Panc1 (cell line): Measurements from ENCODE around the gene KRT9. TPM values are rescaled to one million over a fixed set of nuclear protein-coding genes. Genes with fewer than 3 reads are reported as not detected.

ENCODE experiments used
- ATAC-seq: fragments of 200-7000 bp; cut with Tn5 transposase; 2 replicates; pipeline ENCODE4 v1.9.1; 2020; ENCODE audit warnings: mild to moderate bottlenecking, moderate library complexity
- BruUV-seq: library from RNA; stranded (reverse); fragments of 400-500 nt; replicated peaks from 2 replicates; lab custom pipeline; 2021; lab: Mats Ljungman, UMichigan
- CTCF ChIA-PET: fragments of 300-600 bp; sonication (Branson Sonifier 250); formaldehyde crosslinking; loops from one replicate; lab custom pipeline; 2022; ENCODE audit warnings: antibody characterized with exemption; lab: Charles Lee
- POLR2A ChIA-PET: fragments of 300-600 bp; sonication (Branson Sonifier 250); formaldehyde crosslinking; loops from one replicate; lab custom pipeline; 2022; ENCODE audit warnings: antibody characterized with exemption; lab: Charles Lee
- DNase-seq: peaks from one replicate; pipeline ENCODE4 v3.0.0-alpha.2; 2010; ENCODE audit warnings: low read depth, low spot score
- H3K27ac ChIP-seq: 2 replicates; pipeline ENCODE4 v1.5.1; 2011; ENCODE audit warnings: mild to moderate bottlenecking, low read length, inconsistent platforms
- H3K27me3 ChIP-seq: fragments of 200-500 bp; sonication (Bioruptor generic); 2 replicates; pipeline ENCODE4 v1.6.0; 2014; ENCODE audit warnings: low read length, inconsistent platforms; ENCODE audit not compliant: control insufficient read depth, insufficient read depth
- H3K36me3 ChIP-seq: fragments of 200-500 bp; sonication (Bioruptor generic); 2 replicates; pipeline ENCODE4 v1.5.1; 2014; ENCODE audit warnings: inconsistent platforms, mild to moderate bottlenecking, low read length, moderate library complexity; ENCODE audit not compliant: control insufficient read depth, insufficient read depth
- H3K4me1 ChIP-seq: 2 replicates; pipeline ENCODE4 v1.5.1; 2011; ENCODE audit warnings: inconsistent platforms, mild to moderate bottlenecking, low read length, moderate library complexity; ENCODE audit not compliant: control insufficient read depth, insufficient read depth
- H3K4me3 ChIP-seq, 2 experiments: 2 replicates each; pipeline ENCODE4 v1.5.1; 2011 to 2012; ENCODE audit warnings: low read depth in 2 of 2, low read length in 2 of 2, mild to moderate bottlenecking in 2 of 2, inconsistent platforms in 1 of 2, moderate library complexity in 1 of 2
- H3K9me3 ChIP-seq: fragments of 200-500 bp; sonication (Bioruptor generic); 2 replicates; pipeline ENCODE4 v1.5.1; 2014; ENCODE audit warnings: low read depth, mild to moderate bottlenecking, inconsistent platforms, low read length, moderate library complexity; ENCODE audit not compliant: control insufficient read depth, insufficient read depth
- POLR2AphosphoS5 ChIP-seq: IDR thresholded peaks from 2 replicates; pipeline ENCODE4 v1.6.1; 2012; ENCODE audit warnings: mild to moderate bottlenecking, low read depth, low read length, moderate library complexity
- REST ChIP-seq, 2 experiments: IDR thresholded peaks; 2 replicates each; pipeline ENCODE4 v1.6.1; 2011 to 2012; ENCODE audit warnings: low read depth in 2 of 2, control low read depth in 1 of 2, low read length in 1 of 2, mild to moderate bottlenecking in 1 of 2, moderate library complexity in 1 of 2; ENCODE audit not compliant: insufficient read depth in 1 of 2
- SIN3A ChIP-seq: IDR thresholded peaks from 2 replicates; pipeline ENCODE4 v1.6.1; 2012; ENCODE audit warnings: low read depth, mild to moderate bottlenecking, low read length, moderate library complexity, borderline replicate concordance; ENCODE audit not compliant: insufficient read depth
- TCF7L2 ChIP-seq: IDR thresholded peaks from 2 replicates; pipeline ENCODE4 v1.6.1; 2011; ENCODE audit warnings: mild to moderate bottlenecking, low read depth, low read length, inconsistent platforms
- in situ Hi-C: cut with HindIII; loops from 2 replicates; pipeline ENCODE4 v1.10.0; 2016; ENCODE audit warnings: low sequenced_read_pairs, low pct_unique_long_range_greater_than_20kb
- intact Hi-C: fragments of 100-400 bp; cut with micrococcal nuclease; formaldehyde crosslinking; loops from one replicate; pipeline ENCODE4 v1.10.0; 2022; ENCODE audit not compliant: unreplicated experiment
- total RNA-seq: library from RNA; stranded (reverse); gene quantifications from one replicate; pipeline ENCODE4 v1.2.1, GENCODE V29; 2021; ENCODE audit not compliant: unreplicated experiment
- TF ChIP-seq, protein P1 (sequence below): fragments of 450-650 bp; IDR thresholded peaks from 2 replicates; pipeline ENCODE4 v1.5.1; 2017; ENCODE audit warnings: mild to moderate bottlenecking

KRT9 gene
- total RNA-seq, 1 experiment from 2014 or later, result not detected

DNA sequence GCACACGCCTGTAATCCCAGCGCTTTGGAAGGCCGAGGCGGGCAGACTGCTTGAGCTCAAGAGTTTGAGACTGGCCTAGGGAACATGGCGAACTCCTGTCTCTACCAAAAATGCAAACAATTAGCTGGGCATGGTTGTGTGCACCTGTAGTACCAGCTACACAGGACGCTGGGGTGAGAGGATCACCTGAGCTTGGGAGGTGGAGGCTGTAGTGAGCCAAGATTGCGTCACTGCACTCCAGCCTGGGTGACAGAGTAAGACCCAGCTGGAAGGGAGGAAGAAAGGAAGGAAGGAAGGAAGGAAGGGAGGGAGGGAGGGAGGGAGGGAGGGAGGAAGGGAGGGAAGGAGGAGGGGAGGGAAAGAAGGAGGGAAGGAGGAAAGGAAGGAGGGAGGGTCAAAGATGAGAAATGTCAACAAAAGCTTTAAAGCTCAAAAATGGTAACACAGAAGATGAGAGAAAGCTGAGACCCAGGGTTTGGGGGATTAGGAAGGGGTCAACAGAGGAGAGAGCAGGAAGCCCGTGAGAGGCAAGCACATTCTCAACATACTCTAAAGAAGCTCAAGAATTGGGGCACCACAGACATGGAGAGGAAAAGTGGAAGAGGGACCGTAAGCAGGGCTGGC lies 38.8 kb downstream of the KRT9 start:
- DNase-seq (no peak), ATAC-seq (no peak)
- Histone ChIP-seq H3K4me3 (no peak overlapping the region), H3K4me1 (peaks cover 66% of the 10 kb centered on the region), H3K9me3 (no peaks in the 10 kb centered on the region), H3K36me3 (no peaks in the 10 kb centered on the region), H3K27me3 (no peaks in the 10 kb centered on the region), H3K27ac (peak overlapping the region; percentile 96; the same call in 1 of the 2 replicates)
- in situ Hi-C loops (loop anchor here (25.0 kb wide), 1 partner anchor 104 kb away; no protein-coding TSS in a partner anchor), intact Hi-C loops (no loop called here)
- ChIA-PET POLR2A (interaction anchor here (1.2 kb wide), 1 partner anchor 156 kb away, joined by 3 read pairs; the partner anchor contains the start of gene EIF1), CTCF (interaction anchor here (1.4 kb wide), 1 partner anchor 16 kb away, joined by 10 read pairs; no protein-coding TSS in a partner anchor)
- no peak for TF ChIP-seq REST (IDR thresholded peaks at IDR 0.05; ENCODE audit: insufficient read depth in 1 of 2, low read depth in 2 of 2, low read length in 1 of 2)
- no peak for TF ChIP-seq SIN3A
- TF ChIP-seq, protein P1, sequence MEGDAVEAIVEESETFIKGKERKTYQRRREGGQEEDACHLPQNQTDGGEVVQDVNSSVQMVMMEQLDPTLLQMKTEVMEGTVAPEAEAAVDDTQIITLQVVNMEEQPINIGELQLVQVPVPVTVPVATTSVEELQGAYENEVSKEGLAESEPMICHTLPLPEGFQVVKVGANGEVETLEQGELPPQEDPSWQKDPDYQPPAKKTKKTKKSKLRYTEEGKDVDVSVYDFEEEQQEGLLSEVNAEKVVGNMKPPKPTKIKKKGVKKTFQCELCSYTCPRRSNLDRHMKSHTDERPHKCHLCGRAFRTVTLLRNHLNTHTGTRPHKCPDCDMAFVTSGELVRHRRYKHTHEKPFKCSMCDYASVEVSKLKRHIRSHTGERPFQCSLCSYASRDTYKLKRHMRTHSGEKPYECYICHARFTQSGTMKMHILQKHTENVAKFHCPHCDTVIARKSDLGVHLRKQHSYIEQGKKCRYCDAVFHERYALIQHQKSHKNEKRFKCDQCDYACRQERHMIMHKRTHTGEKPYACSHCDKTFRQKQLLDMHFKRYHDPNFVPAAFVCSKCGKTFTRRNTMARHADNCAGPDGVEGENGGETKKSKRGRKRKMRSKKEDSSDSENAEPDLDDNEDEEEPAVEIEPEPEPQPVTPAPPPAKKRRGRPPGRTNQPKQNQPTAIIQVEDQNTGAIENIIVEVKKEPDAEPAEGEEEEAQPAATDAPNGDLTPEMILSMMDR, result no peak
- no peak for TF ChIP-seq POLR2AphosphoS5
- BruUV-seq, result no TSS peak

DNA sequence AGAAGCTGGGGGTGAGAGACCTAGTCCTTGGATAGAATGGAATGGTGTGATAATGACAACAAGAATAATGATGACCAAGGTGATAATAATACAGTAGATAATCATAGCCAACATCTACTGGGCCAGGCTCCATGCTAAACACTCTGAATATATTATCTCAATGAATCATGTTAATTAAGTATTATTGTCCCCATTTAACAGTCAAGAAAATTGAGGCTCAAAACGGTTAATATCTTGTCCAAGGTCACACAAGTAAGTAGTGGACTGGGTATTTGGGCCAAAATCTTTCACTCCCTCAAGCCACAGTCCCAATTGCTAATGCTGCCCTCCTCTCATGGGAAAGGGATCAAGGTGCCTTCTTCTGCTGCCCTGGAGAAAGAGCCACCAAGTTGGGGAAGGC lies 39.9 kb downstream of the KRT9 start:
- DNase-seq (no peak), ATAC-seq (no peak)
- POLR2A ChIA-PET, result interaction anchor here (1.2 kb wide), 1 partner anchor 157 kb away, joined by 3 read pairs; the partner anchor contains the start of gene EIF1
- peak overlapping the region; percentile 96 for H3K27ac ChIP-seq
- peaks cover under 1% of the 10 kb centered on the region; the same call in 1 of the 2 replicates for H3K36me3 ChIP-seq
- H3K4me3 ChIP-seq, result no peak overlapping the region
- TF ChIP-seq, protein P1, result no peak
- TF ChIP-seq SIN3A (no peak), REST (IDR thresholded peaks at IDR 0.05; ENCODE audit: insufficient read depth in 1 of 2, low read depth in 2 of 2, low read length in 1 of 2) (no peak), TCF7L2 (no peak), POLR2AphosphoS5 (no peak)
- H3K9me3 ChIP-seq, result no peaks in the 10 kb centered on the region
- in situ Hi-C loops, result loop anchor here (25.0 kb wide), 1 partner anchor 105 kb away; no protein-coding TSS in a partner anchor
- no TSS peak for BruUV-seq
- CTCF ChIA-PET, result interaction anchor here (1.4 kb wide), 1 partner anchor 17 kb away, joined by 10 read pairs; no protein-coding TSS in a partner anchor
- H3K27me3 ChIP-seq, result no peaks in the 10 kb centered on the region
- intact Hi-C loops, result no loop called here
- H3K4me1 ChIP-seq, result peaks cover 56% of the 10 kb centered on the region
